ENCODE results near the gene ZC3HAV1. TPM values are rescaled to one million over a fixed set of nuclear protein-coding genes. Genes with fewer than 3 reads are reported as not detected.

The ZC3HAV1 gene
- total RNA-seq, 4 donors from 2014 or later = 24.4 to 29.7 (median 27.6) TPM

DNA sequence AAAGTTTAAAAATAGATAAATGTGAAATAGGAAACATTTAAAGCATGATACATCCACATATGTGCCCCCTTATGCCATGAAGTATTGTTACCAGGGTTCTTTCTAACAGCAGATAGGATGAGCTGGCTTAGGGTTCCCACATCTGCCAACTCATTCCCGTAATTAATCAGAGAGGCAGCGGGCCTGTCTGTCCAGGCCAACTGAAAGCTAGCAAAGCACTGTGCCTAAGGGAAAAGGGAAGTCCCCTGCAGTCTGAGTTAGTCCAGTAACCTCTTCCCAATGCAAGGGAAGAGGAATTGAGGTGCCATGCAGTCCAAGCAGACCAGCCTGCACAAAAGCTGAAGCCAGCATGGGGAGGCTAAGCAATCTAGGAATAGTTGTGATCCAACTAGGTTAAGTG, 55.4 kb downstream of the ZC3HAV1 start:
- TF ChIP-seq, protein P1, sequence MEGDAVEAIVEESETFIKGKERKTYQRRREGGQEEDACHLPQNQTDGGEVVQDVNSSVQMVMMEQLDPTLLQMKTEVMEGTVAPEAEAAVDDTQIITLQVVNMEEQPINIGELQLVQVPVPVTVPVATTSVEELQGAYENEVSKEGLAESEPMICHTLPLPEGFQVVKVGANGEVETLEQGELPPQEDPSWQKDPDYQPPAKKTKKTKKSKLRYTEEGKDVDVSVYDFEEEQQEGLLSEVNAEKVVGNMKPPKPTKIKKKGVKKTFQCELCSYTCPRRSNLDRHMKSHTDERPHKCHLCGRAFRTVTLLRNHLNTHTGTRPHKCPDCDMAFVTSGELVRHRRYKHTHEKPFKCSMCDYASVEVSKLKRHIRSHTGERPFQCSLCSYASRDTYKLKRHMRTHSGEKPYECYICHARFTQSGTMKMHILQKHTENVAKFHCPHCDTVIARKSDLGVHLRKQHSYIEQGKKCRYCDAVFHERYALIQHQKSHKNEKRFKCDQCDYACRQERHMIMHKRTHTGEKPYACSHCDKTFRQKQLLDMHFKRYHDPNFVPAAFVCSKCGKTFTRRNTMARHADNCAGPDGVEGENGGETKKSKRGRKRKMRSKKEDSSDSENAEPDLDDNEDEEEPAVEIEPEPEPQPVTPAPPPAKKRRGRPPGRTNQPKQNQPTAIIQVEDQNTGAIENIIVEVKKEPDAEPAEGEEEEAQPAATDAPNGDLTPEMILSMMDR (IDR thresholded peaks at IDR 0.05; ENCODE audit: low read depth) = no peak

DNA sequence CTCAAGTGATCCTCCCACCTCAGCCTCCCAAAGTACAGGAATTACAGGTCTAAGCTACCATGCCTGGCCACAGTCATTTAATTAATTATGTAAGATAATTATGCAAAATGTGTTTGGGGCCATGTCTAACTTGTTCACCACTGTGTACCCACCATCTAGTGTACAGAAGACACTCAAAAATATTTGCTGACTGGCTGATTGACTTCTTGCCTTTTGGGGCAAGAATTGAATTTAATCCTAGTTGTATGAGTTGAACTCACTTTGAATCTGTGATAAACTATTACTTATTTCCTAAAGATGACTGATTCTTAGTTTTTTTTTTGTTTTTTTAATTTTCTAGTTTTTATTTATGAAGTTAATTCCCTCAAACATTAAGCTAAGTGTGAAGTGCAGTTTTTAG, 57.9 kb downstream of the ZC3HAV1 start:
- TF ChIP-seq, protein P1 (IDR thresholded peaks at IDR 0.05; ENCODE audit: low read depth) = no peak

- TF ChIP-seq, protein P1 (IDR thresholded peaks at IDR 0.05; ENCODE audit: low read depth) = no peak
Observed at GRCh38 chr7:139049936-139050335, 59.6 kb downstream of the ZC3HAV1 start.

DNA sequence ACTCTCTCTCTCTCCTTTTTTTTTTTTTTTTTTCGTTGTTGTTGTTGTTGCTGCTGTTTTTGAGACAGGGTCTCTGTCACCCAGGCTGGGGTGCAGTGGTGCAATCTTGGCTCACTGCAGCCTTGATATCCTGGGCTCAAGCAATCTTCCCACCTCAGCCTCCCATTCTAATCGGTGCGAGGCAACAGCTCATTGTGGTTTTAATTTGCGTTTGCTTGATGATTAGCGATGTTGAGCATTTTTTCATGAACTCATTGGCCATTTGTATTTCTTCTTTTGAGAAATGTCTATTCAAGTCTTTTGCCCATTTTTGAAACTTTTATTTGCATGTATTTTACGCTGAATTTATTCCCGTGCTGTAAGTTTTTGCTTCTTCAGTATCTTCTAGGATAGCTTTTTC, 60.4 kb downstream of the ZC3HAV1 start:
- TF ChIP-seq, protein P1 (IDR thresholded peaks at IDR 0.05; ENCODE audit: low read depth) = no peak

- TF ChIP-seq, protein P1 (IDR thresholded peaks at IDR 0.05; ENCODE audit: low read depth) = no peak
Observed at GRCh38 chr7:139047970-139048369, 61.5 kb downstream of the ZC3HAV1 start.

DNA sequence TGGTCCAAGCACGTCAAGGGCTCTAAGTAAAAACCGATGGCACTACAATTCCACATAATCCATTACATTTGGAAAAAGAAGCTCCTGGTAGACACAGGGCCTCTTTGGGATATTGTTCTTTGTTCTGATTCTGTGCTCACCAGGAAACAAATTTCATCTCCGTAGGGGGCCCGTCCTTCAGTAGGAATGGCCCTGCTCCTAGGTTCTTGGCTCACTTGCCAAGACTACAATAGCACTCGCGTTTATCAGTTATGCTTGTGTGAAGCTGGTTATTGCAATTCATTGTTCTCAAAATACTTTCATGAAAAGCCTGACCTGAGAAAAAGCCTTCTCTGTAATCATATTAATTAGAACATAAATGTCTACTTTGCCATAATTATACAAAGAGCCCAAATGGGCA, 63.4 kb downstream of the ZC3HAV1 start:
- TF ChIP-seq, protein P1 (IDR thresholded peaks at IDR 0.05; ENCODE audit: low read depth) = no peak

DNA sequence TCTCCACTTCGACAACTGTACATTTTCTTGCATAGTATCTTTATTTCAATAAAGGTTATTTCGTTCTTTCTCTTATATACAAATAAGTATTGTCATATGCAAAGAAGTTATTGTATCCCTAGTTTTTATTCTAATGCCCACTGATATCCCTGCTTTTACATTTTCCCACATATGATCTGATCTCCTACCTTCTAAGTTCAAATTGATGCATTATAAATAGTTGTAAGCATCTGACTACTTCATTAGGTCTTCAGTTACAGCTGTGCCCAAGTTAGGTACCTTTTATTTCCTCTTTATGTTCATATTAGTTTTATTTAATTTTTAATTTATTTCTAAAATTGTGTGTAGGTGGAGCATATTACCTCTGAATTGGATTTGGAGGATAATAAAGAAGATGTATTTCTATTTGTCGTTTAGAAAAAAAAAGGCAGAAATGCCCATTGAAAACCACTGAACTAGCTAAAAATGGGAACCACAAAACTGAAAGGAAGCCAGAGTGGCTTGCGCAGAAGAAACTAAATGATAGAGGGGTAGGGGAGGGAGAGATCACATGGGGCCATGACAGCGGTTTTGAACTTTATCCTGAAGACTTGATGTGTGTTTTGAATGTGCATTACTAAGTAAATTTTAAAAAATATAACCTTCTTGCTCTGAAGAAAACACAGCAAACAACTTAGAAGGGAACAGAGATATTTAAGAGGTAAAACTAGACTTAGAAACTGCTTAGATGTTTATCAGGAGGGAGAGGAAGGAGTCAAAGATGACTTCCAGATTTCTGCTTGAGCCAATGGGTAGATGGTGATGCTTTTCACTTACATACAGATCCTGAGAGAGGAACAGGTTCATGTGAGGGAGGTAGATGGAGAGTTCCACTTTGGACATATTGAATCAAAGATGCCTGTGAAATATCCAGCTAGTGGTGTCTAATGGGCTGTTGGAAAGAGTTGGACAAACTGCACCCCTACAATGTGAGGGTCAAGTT, 64.4 kb downstream of the ZC3HAV1 start:
- TF ChIP-seq, protein P1 (IDR thresholded peaks at IDR 0.05; ENCODE audit: low read depth) = no peak
